Anterior cingulate cortex (tissue), 58 donors: ENCODE results near the gene UBE2Z.

Experiments used
- DNase-seq, 58 donors: peaks; one replicate each; lab custom pipeline; 2025; lab: John Stamatoyannopoulos, UW

Gene UBE2Z

GRCh38 chr17:48951572-48951971, 43.4 kb downstream of the UBE2Z start:
- no peak for DNase-seq

DNA sequence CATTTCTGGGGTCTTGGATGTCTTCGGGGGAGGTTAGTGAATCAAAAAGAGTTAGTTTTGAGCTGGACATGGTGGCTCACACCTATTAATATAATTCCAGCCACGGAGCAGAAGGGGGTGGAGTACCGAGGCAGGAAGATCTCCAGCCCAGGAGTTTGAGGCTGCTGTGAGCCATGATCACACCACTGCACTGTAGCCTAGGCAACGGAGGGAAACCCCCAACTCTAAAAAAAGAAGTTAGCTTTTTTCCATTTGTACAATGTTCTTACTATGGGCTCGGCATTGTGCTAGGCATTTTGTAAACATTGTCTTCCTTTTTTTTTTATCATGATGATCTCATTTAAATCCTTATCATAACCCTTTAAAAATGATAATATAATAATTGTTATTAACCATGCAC, 44.7 kb downstream of the UBE2Z start:
- DNase-seq = no peak

- no peak for DNase-seq
These were observed 46.1 kb downstream of the UBE2Z start for GRCh38 chr17:48954300-48954755.

GRCh38 chr17:48960834-48961515, 52.8 kb downstream of the UBE2Z start:
- DNase-seq = no peak

DNA sequence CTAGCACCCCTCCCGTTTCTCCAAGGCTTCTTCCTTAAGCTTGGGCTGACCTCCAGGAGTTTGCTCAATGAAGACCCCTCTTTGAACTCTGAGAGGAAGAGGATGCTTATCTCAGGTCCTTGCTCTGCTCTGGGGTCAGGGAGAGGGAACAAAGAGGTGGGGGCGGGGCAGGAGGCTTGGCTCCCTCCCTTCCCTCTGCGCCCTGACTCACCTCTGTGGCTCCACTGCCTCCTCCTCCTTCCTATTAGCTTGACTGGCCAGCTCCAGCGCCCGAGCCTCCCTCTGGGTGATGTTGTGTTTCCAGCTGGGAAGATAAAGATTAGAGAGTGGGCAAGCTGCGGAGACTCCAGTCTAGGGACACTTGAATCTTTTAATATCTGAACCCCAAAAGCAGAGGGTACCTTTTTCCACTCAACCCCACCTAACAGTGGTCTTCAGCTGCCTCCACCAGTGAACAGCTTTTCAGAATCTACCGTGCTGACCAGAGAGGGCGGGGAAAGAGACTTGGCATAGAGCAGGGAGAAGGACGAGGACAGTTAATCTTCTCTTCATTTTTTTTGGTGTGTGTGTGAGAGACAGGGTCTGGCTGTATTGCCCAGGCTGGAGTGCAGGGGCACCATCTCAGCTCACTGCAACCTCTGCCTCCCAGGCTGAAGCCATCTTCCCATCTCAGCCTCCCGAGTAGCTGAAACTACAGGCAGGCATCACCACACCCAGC, 53.5 kb downstream of the UBE2Z start:
- DNase-seq = no peak

- DNase-seq = no peak
These were observed 62.0 kb downstream of the UBE2Z start for GRCh38 chr17:48970224-48970623.

DNA sequence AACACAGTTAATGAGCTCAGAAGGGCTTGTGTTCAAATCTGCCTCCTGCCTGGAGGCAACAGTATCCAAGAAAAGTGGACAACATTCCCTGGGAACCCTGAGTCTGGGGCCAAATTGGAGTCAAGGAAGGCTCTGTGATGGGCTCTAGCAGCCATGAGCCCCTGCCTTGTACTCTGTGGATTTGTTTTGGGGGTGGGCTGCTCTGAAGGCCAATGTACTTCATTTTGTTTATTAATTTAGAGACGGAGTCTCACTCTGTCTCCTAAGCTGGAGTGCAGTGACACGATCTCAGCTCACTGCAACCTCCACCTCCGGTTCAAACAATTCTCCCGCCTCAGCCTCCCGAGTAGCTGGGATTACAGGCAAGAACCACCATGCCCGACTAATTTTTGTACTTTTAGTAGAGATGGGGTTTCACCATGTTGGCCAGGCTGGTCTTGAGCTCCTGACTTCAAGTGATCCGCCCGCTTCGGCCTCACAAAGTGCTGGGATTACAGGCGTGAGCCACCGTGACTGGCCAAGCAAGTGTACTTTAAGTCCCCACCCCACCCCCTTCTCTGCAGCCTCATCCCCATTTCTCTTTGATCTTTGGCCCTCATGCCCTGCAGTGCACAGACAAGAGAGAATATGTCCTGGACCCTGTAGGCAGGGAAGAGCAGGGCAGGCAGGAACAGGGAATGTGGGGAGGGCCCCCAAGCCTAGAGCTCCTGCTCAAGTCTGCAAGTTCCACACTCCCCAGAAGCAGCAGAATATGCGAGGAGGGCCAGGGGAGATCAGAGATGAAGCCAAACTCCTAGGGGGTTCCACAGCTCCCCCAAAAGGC, 62.9 kb downstream of the UBE2Z start:
- no peak for DNase-seq

GRCh38 chr17:48972749-48973097, 64.5 kb downstream of the UBE2Z start:
- DNase-seq = no peak

DNA sequence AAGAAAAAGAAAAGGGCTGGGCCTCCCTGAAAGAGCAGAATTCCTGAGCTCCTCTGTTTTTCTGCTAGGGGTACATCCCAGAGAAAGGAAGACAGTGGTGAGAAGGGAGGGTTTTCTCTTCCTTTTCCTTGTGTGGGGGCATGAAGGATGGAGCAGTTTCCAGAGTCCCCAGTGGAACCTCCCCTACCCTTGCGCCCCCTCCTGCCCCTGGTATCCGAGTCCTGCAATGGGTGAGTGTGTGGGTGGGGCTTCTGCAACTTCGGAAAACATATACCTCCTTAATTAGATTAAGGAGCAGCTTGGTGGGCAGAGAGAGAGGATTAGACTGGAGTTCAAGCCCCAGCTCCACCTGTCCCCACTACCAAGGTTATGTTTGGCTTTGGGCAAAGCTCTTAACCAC, 65.6 kb downstream of the UBE2Z start:
- DNase-seq = no peak
